OCI-LY3 (cell line): Measurements from ENCODE around the gene ODC1.

Experiments
- EZH2phosphoT487 ChIP-seq: fragments of 200-600 bp; shearing (Covaris generic); IDR thresholded peaks from 2 replicates; pipeline ENCODE4 v1.6.1; 2018; ENCODE audit warnings: antibody characterized with exemption, mixed run types, low read depth
- TF ChIP-seq, protein P1 (sequence below): fragments of 200-600, 300-600 bp; sonication (generic); IDR thresholded peaks from 2 replicates; pipeline ENCODE4 v1.5.1; 2014; ENCODE audit warnings: antibody characterized with exemption, low read length, low read depth

DNA sequence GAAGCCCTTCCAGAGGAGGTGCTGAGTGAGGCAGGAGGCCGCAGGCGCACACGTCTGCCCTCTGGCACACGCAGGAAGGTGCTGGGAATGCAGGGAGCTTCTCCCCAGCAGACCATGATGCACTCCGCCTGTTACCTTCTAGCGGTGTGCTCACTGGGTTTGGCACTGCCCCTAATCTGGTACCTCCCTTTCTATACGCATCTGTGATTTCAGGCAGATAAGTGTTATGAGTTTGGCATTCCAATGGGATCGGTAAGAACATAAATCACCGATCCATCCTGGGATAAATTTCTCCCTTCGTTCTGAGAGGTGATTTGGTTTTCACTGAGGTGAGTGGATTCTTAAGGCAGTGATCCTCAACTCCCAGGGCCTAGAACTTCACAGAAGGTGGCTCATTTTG, 34.6 kb downstream of the ODC1 start:
- TF ChIP-seq, protein P1, sequence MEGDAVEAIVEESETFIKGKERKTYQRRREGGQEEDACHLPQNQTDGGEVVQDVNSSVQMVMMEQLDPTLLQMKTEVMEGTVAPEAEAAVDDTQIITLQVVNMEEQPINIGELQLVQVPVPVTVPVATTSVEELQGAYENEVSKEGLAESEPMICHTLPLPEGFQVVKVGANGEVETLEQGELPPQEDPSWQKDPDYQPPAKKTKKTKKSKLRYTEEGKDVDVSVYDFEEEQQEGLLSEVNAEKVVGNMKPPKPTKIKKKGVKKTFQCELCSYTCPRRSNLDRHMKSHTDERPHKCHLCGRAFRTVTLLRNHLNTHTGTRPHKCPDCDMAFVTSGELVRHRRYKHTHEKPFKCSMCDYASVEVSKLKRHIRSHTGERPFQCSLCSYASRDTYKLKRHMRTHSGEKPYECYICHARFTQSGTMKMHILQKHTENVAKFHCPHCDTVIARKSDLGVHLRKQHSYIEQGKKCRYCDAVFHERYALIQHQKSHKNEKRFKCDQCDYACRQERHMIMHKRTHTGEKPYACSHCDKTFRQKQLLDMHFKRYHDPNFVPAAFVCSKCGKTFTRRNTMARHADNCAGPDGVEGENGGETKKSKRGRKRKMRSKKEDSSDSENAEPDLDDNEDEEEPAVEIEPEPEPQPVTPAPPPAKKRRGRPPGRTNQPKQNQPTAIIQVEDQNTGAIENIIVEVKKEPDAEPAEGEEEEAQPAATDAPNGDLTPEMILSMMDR: no peak
- no peak for TF ChIP-seq EZH2phosphoT487
